IMR-90 (cell line): ENCODE measurements around the gene SLC26A2. TPM values are rescaled to one million over a fixed set of nuclear protein-coding genes. Genes with fewer than 3 reads are reported as not detected.
A peak's percentile ranks its signal among the peaks of the same experiment; 100 is the strongest.

Experiments
- ATAC-seq: fragments of 200-7000 bp; cut with Tn5 transposase; 2 replicates; pipeline ENCODE4 v1.9.1; 2020; ENCODE audit warnings: low read depth, mild to moderate bottlenecking, moderate library complexity
- BruUV-seq: library from RNA; stranded (reverse); fragments of 400-500 nt; replicated peaks from 2 replicates; lab custom pipeline; 2021; lab: Mats Ljungman, UMichigan
- CTCF ChIA-PET: fragments of 300-600 bp; formaldehyde crosslinking; extraction: SDS; loops from one replicate; lab custom pipeline; 2021; ENCODE audit warnings: antibody characterized with exemption; lab: Yijun Ruan, JAX
- POLR2A ChIA-PET: fragments of 300-600 bp; sonication (Branson Sonifier 250); formaldehyde crosslinking; loops from one replicate; lab custom pipeline; 2022; ENCODE audit warnings: antibody characterized with exemption; ENCODE audit not compliant: unreplicated experiment; lab: Charles Lee
- DNase-seq: peaks from one replicate; pipeline ENCODE4 v3.0.0; 2013
- H2AFZ ChIP-seq: replicated peaks from 2 replicates; pipeline ENCODE3; 2013; ENCODE audit warnings: low read length, mild to moderate bottlenecking; ENCODE audit not compliant: poor library complexity
- H2AK5ac ChIP-seq: 2 replicates; pipeline ENCODE4 v1.6.1; 2013; ENCODE audit warnings: low read depth, low read length, inconsistent platforms
- H2AK9ac ChIP-seq: replicated peaks from 2 replicates; pipeline ENCODE3; 2013; ENCODE audit warnings: mild to moderate bottlenecking, low read depth, low read length, moderate library complexity; ENCODE audit not compliant: poor library complexity
- H2BK120ac ChIP-seq: 2 replicates; pipeline ENCODE4 v1.6.1; 2013; ENCODE audit warnings: low read depth, low read length, inconsistent platforms
- H2BK15ac ChIP-seq: 3 replicates; pipeline ENCODE4 v1.6.1; 2013; ENCODE audit warnings: low read depth, low read length, inconsistent platforms
- H2BK20ac ChIP-seq: 2 replicates; pipeline ENCODE4 v1.6.1; 2013; ENCODE audit warnings: low read depth, mild to moderate bottlenecking, inconsistent platforms, low read length, moderate library complexity
- H2BK5ac ChIP-seq: 2 replicates; pipeline ENCODE4 v1.6.1; 2013; ENCODE audit warnings: mild to moderate bottlenecking, low read depth, low read length, inconsistent platforms; ENCODE audit not compliant: poor library complexity, severe bottlenecking
- H3K14ac ChIP-seq: replicated peaks from 2 replicates; pipeline ENCODE4 v1.6.1; 2013; ENCODE audit warnings: low read depth, low read length, inconsistent platforms
- H3K18ac ChIP-seq: 2 replicates; pipeline ENCODE4 v1.6.1; 2013; ENCODE audit warnings: low read depth, low read length, control low read depth
- H3K23ac ChIP-seq: 2 replicates; pipeline ENCODE4 v1.6.1; 2013; ENCODE audit warnings: low read depth, low read length, inconsistent platforms
- H3K27ac ChIP-seq: 2 replicates; pipeline ENCODE4 v1.5.1; 2013; ENCODE audit warnings: mild to moderate bottlenecking, control low read depth, low read length; ENCODE audit not compliant: insufficient read depth
- H3K27me3 ChIP-seq: 2 replicates; pipeline ENCODE4 v1.6.1; 2013; ENCODE audit warnings: low read length; ENCODE audit not compliant: control insufficient read depth, insufficient read depth
- H3K36me3 ChIP-seq: 2 replicates; pipeline ENCODE4 v1.6.1; 2013; ENCODE audit warnings: low read length, mixed read lengths; ENCODE audit not compliant: control insufficient read depth, insufficient read depth
- H3K4ac ChIP-seq: 2 replicates; pipeline ENCODE4 v1.6.1; 2013; ENCODE audit warnings: low read depth, low read length, inconsistent platforms
- H3K4me1 ChIP-seq: 2 replicates; pipeline ENCODE4 v1.6.1; 2013; ENCODE audit warnings: low read length, mixed read lengths; ENCODE audit not compliant: control insufficient read depth, insufficient read depth
- H3K4me2 ChIP-seq: 2 replicates; pipeline ENCODE4 v1.6.1; 2013; ENCODE audit warnings: low read depth, mild to moderate bottlenecking, control low read depth, low read length, moderate library complexity
- H3K4me3 ChIP-seq: 2 replicates; pipeline ENCODE4 v1.5.1; 2013; ENCODE audit warnings: low read depth, mild to moderate bottlenecking, control low read depth, low read length, moderate library complexity; ENCODE audit not compliant: insufficient read depth
- H3K56ac ChIP-seq: 2 replicates; pipeline ENCODE4 v1.6.1; 2013; ENCODE audit warnings: low read length, inconsistent platforms; ENCODE audit not compliant: insufficient read depth; ENCODE audit errors: extremely low read depth
- H3K79me1 ChIP-seq, 2 experiments: 2 replicates each; pipeline ENCODE4 v1.6.1; 2013; ENCODE audit warnings: low read length in 2 of 2, inconsistent platforms in 1 of 2, low read depth in 1 of 2
- H3K9ac ChIP-seq: 2 replicates; pipeline ENCODE4 v1.6.1; 2013; ENCODE audit warnings: low read depth, low read length, control low read depth
- H3K9me1 ChIP-seq: 2 replicates; pipeline ENCODE4 v1.6.1; 2013; ENCODE audit warnings: low read length, inconsistent platforms; ENCODE audit not compliant: insufficient read depth
- H3K9me3 ChIP-seq: 2 replicates; pipeline ENCODE4 v1.6.1; 2013; ENCODE audit warnings: low read length; ENCODE audit not compliant: control insufficient read depth, insufficient read depth
- H4K20me1 ChIP-seq: 2 replicates; pipeline ENCODE4 v1.6.1; 2013; ENCODE audit warnings: low read length, inconsistent platforms; ENCODE audit not compliant: insufficient read depth
- H4K5ac ChIP-seq: 2 replicates; pipeline ENCODE4 v1.6.1; 2013; ENCODE audit warnings: mild to moderate bottlenecking, low read depth, low read length, control low read depth
- H4K8ac ChIP-seq, 2 experiments: 2 replicates each; pipeline ENCODE4 v1.6.1; 2013; ENCODE audit warnings: low read depth in 2 of 2, low read length in 2 of 2, control low read depth in 1 of 2, inconsistent platforms in 1 of 2
- H4K91ac ChIP-seq: 2 replicates; pipeline ENCODE4 v1.6.1; 2013; ENCODE audit warnings: low read depth, low read length, inconsistent platforms; ENCODE audit not compliant: insufficient read depth
- BHLHE40 ChIP-seq: fragments of 150-350 bp; IDR thresholded peaks from 2 replicates; pipeline ENCODE4 v1.6.1; 2016; ENCODE audit warnings: mild to moderate bottlenecking, low read depth, low read length
- CEBPB ChIP-seq: IDR thresholded peaks from 2 replicates; pipeline ENCODE4 v1.6.1; 2012; ENCODE audit warnings: low read depth, low read length, improper control_type of control experiment
- FOS ChIP-seq: fragments of 150-350 bp; IDR thresholded peaks from 2 replicates; pipeline ENCODE4 v1.6.1; 2016; ENCODE audit warnings: low read depth, low read length
- MAFK ChIP-seq: IDR thresholded peaks from 2 replicates; pipeline ENCODE4 v1.6.1; 2012; ENCODE audit warnings: low read depth, low read length, improper control_type of control experiment
- NFE2L2 ChIP-seq: fragments of 150-350 bp; IDR thresholded peaks from 2 replicates; pipeline ENCODE4 v1.6.1; 2016; ENCODE audit warnings: low read depth, mild to moderate bottlenecking, low read length
- POLR2A ChIP-seq: IDR thresholded peaks from 2 replicates; pipeline ENCODE4 v1.6.1; 2012; ENCODE audit warnings: mild to moderate bottlenecking, low read depth, low read length
- RFX5 ChIP-seq: IDR thresholded peaks from 2 replicates; pipeline ENCODE4 v1.8.0; 2012; ENCODE audit warnings: low read depth, mild to moderate bottlenecking, low read length, moderate library complexity
- SMC3 ChIP-seq: fragments of 150-350 bp; IDR thresholded peaks from 2 replicates; pipeline ENCODE4 v1.6.1; 2016; ENCODE audit warnings: low read depth, mild to moderate bottlenecking, antibody characterized with exemption, low read length, moderate library complexity
- WGBS, 2 experiments: methylation state at CpG; one replicate each; pipeline versions ENCODE4 v1.1.5 to v1.1.7; 2013; ENCODE audit warnings: missing lambda C conversion rate in 2 of 2; ENCODE audit not compliant: insufficient read length in 1 of 2; ENCODE audit errors: extremely low coverage in 2 of 2; 5-methylcytosine and 5-hydroxymethylcytosine counted together
- dilution Hi-C: fragments of 300-500 bp; cut with HindIII; formaldehyde crosslinking; loops from one replicate; pipeline ENCODE4 v1.14.3; 2018; ENCODE audit warnings: low sequenced_read_pairs; ENCODE audit not compliant: unreplicated experiment
- in situ Hi-C: fragments of 300-500 bp; cut with MboI; formaldehyde crosslinking; loops from 3 replicates; pipeline ENCODE4 v1.14.3; 2019; ENCODE audit warnings: low sequenced_read_pairs, inconsistent platforms, mixed read lengths
- intact Hi-C: fragments of 100-400 bp; cut with micrococcal nuclease; formaldehyde crosslinking; loops from 2 replicates; pipeline ENCODE4 v1.10.0; 2022
- polyA plus RNA-seq, 3 experiments: library from polyadenylated mRNA; depleted of rRNA; stranded (reverse); fragments of >200 nt; gene quantifications; 2 replicates each; pipeline ENCODE4 v1.2.3, GENCODE V29; 2012; ENCODE audit warnings: low replicate concordance in 1 of 3
- total RNA-seq: library from RNA; depleted of rRNA; stranded (reverse); fragments of >200 nt; gene quantifications from 2 replicates; pipeline ENCODE4 v1.2.3, GENCODE V29; 2012

Gene SLC26A2
- total and polyA plus RNA-seq, 2 of the 4 experiments (the other 2 are of a cell fraction) = 2.2 to 9.9 TPM

DNA sequence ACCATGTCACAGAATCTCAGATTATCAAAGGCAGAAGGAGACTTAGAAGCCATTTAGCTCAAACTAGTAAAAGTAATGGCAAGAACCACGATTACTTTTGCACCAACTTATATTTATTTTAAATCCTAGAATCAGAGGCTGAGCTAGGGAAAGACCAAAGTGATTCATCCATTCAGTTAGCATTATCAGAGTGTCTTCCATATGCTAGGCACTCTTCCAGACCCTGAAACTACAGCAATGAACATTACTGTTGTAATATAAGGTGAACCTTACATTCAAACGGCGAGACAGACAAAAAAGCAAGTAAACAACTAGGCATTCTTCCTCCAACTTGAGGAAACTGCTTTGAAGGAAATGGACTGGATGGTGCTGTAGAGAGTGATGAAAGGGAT, 23.9 kb upstream of the SLC26A2 start:
- H2AK5ac ChIP-seq = peak overlapping the region; percentile 42; the same call in 1 of the 2 replicates
- no peaks in the 10 kb centered on the region for H3K36me3 ChIP-seq
- peaks cover 10% of the 10 kb centered on the region for H3K4me1 ChIP-seq
- H2BK120ac ChIP-seq = 0 out of 2 replicates have a peak overlapping the region, but pooled peaks have one; percentile 11
- H4K8ac ChIP-seq = peak overlapping the region in 1 of 2 experiments; percentile 30; a peak in 1 of 4 replicates
- H3K56ac ChIP-seq = no peak overlapping the region
- peak overlapping the region; percentile 49 for H3K4ac ChIP-seq
- H3K9me3 ChIP-seq = no peaks in the 10 kb centered on the region
- H3K14ac ChIP-seq = peak overlapping the region; percentile 44; the same call in 1 of the 2 replicates
- no peak overlapping the region for H4K5ac ChIP-seq
- H3K9ac ChIP-seq = no peak overlapping the region
- TF ChIP-seq RFX5 (no peak), BHLHE40 (no peak), NFE2L2 (no peak), MAFK (no peak), FOS (no peak), SMC3 (no peak), CEBPB (no peak), POLR2A (no peak)
- no peak overlapping the region for H3K4me3 ChIP-seq
- peak overlapping the region; percentile 46; the same call in 1 of the 2 replicates for H2BK20ac ChIP-seq
- peak overlapping the region; percentile 17 for H2AK9ac ChIP-seq
- ATAC-seq (peak; percentile 53), DNase-seq (peak; percentile 71)
- in situ Hi-C loops (no loop called here), dilution Hi-C loops (no loop called here), intact Hi-C loops (no loop called here)
- H3K23ac ChIP-seq = peak overlapping the region; percentile 40; the same call in 1 of the 2 replicates
- CTCF ChIA-PET = interaction anchor here (1.0 to 1.3 kb wide), 2 partner anchors 25 to 84 kb away, joined by 3 to 5 read pairs; no protein-coding TSS in a partner anchor
- no peak overlapping the region for H3K27ac ChIP-seq
- peaks cover 8% of the 10 kb centered on the region for H3K27me3 ChIP-seq
- peak overlapping the region; percentile 31; the same call in 1 of the 2 replicates for H4K91ac ChIP-seq
- H3K9me1 ChIP-seq = peaks cover 20% of the 10 kb centered on the region
- no peak overlapping the region for H3K18ac ChIP-seq
- H4K20me1 ChIP-seq = no peaks in the 10 kb centered on the region
- H3K4me2 ChIP-seq = no peak overlapping the region
- POLR2A ChIA-PET = no interaction called here
- H2AFZ ChIP-seq = peak overlapping the region; percentile 24
- H3K79me1 ChIP-seq = no peaks in the 10 kb centered on the region
- BruUV-seq = no TSS peak
- H2BK5ac ChIP-seq = no peak overlapping the region
- H2BK15ac ChIP-seq = peak overlapping the region; percentile 51; the same call in 2 of the 3 replicates
- WGBS, 2 experiments = no CpG with 5 or more reads among the region's 3 CpGs
